ENCODE data around the gene METRNL. TPM values are rescaled to one million over a fixed set of nuclear protein-coding genes. Genes with fewer than 3 reads are reported as not detected.

METRNL gene
- total RNA-seq, 1 experiment from 2014 or later: 30.6 TPM

- H3K9me2 ChIP-seq (replicated peaks; ENCODE audit: low read length): no peaks in the 10 kb centered on the region
- BruUV-seq (replicated peaks): no TSS peak
- DNase-seq: no peak
- no peaks in the 10 kb centered on the region for H3K9me3 ChIP-seq (ENCODE audit: low read length)
- TF ChIP-seq EZH2 (IDR thresholded peaks at IDR 0.05; ENCODE audit: low read length, unreplicated experiment) (no peak), EZH2phosphoT487 (IDR thresholded peaks at IDR 0.05; ENCODE audit: borderline replicate concordance, low read length) (no peak), CTCF (conservative IDR thresholded peaks at IDR 0.05; ENCODE audit: low read depth, low read length) (no peak)
- H3K4me1 ChIP-seq (ENCODE audit: insufficient read depth, low read length): no peaks in the 10 kb centered on the region
- no peak overlapping the region for H3K4me3 ChIP-seq (ENCODE audit: low read length)
- no peaks in the 10 kb centered on the region for H4K20me1 ChIP-seq (ENCODE audit: low read length)
- ATAC-seq: no peak
- ChIA-PET CTCF (no interaction called here), POLR2A (ENCODE audit: unreplicated experiment) (no interaction called here)
- H3K27ac ChIP-seq (ENCODE audit: low read length): no peak overlapping the region
- H3K79me2 ChIP-seq (ENCODE audit: low read length): no peaks in the 10 kb centered on the region
- intact Hi-C loops (cut with micrococcal nuclease): no loop called here
- H3K4me2 ChIP-seq (ENCODE audit: low read length): no peak overlapping the region
- no peaks in the 10 kb centered on the region for H3K36me3 ChIP-seq (ENCODE audit: low read depth, low read length)
- H3F3A ChIP-seq (ENCODE audit: low read length, unreplicated experiment): no peaks in the 10 kb centered on the region
- H3K9ac ChIP-seq (ENCODE audit: low read length): no peak overlapping the region
- H3K27me3 ChIP-seq (ENCODE audit: low read length): peaks cover 45% of the 10 kb centered on the region
- H2AFZ ChIP-seq (ENCODE audit: low read length): no peak overlapping the region
Observed at GRCh38 chr17:83136156-83136555, 56.7 kb downstream of the METRNL start.

- CTCF ChIA-PET: no interaction called here
- no peak overlapping the region for H3K4me2 ChIP-seq (ENCODE audit: low read length)
- DNase-seq: no peak
- no peaks in the 10 kb centered on the region for H3K36me3 ChIP-seq (ENCODE audit: low read depth, low read length)
- no peaks in the 10 kb centered on the region for H3K79me2 ChIP-seq (ENCODE audit: low read length)
- H3K27ac ChIP-seq (ENCODE audit: low read length): no peak overlapping the region
- no peaks in the 10 kb centered on the region for H3K9me3 ChIP-seq (ENCODE audit: low read length)
- H3F3A ChIP-seq (ENCODE audit: low read length, unreplicated experiment): no peaks in the 10 kb centered on the region
- H3K9me2 ChIP-seq (replicated peaks; ENCODE audit: low read length): no peaks in the 10 kb centered on the region
- intact Hi-C loops (cut with micrococcal nuclease): no loop called here
- H3K9ac ChIP-seq (ENCODE audit: low read length): no peak overlapping the region
- no peaks in the 10 kb centered on the region for H3K4me1 ChIP-seq (ENCODE audit: insufficient read depth, low read length)
- peaks cover 52% of the 10 kb centered on the region for H3K27me3 ChIP-seq (ENCODE audit: low read length)
- POLR2A ChIA-PET (ENCODE audit: unreplicated experiment): no interaction called here
- TF ChIP-seq CTCF (conservative IDR thresholded peaks at IDR 0.05; ENCODE audit: low read depth, low read length) (no peak), EZH2phosphoT487 (IDR thresholded peaks at IDR 0.05; ENCODE audit: borderline replicate concordance, low read length) (no peak), EZH2 (IDR thresholded peaks at IDR 0.05; ENCODE audit: low read length, unreplicated experiment) (no peak)
- ATAC-seq: no peak
- H2AFZ ChIP-seq (ENCODE audit: low read length): no peak overlapping the region
- H3K4me3 ChIP-seq (ENCODE audit: low read length): no peak overlapping the region
- no TSS peak for BruUV-seq (replicated peaks)
- H4K20me1 ChIP-seq (ENCODE audit: low read length): no peaks in the 10 kb centered on the region
Observed at GRCh38 chr17:83136931-83137330, 57.5 kb downstream of the METRNL start.

- CTCF ChIA-PET: no interaction called here
- Histone ChIP-seq H4K20me1 (ENCODE audit: low read length) (no peaks in the 10 kb centered on the region), H3K4me2 (ENCODE audit: low read length) (no peak overlapping the region), H3K4me3 (ENCODE audit: low read length) (no peak overlapping the region), H3K27me3 (ENCODE audit: low read length) (peaks cover 58% of the 10 kb centered on the region), H3K9ac (ENCODE audit: low read length) (no peak overlapping the region), H3K9me2 (replicated peaks; ENCODE audit: low read length) (no peaks in the 10 kb centered on the region), H3K36me3 (ENCODE audit: low read depth, low read length) (no peaks in the 10 kb centered on the region), H2AFZ (ENCODE audit: low read length) (no peak overlapping the region), H3K79me2 (ENCODE audit: low read length) (no peaks in the 10 kb centered on the region), H3K4me1 (ENCODE audit: insufficient read depth, low read length) (no peaks in the 10 kb centered on the region), H3F3A (ENCODE audit: low read length, unreplicated experiment) (no peaks in the 10 kb centered on the region), H3K9me3 (ENCODE audit: low read length) (peaks cover 3% of the 10 kb centered on the region; the same call in 1 of the 2 replicates), H3K27ac (ENCODE audit: low read length) (no peak overlapping the region)
- TF ChIP-seq CTCF (conservative IDR thresholded peaks at IDR 0.05; ENCODE audit: low read depth, low read length): no peak
- no peak for TF ChIP-seq EZH2phosphoT487 (IDR thresholded peaks at IDR 0.05; ENCODE audit: borderline replicate concordance, low read length)
- no peak for TF ChIP-seq EZH2 (IDR thresholded peaks at IDR 0.05; ENCODE audit: low read length, unreplicated experiment)
- no peak for ATAC-seq
- DNase-seq: no peak
- intact Hi-C loops (cut with micrococcal nuclease): no loop called here
- BruUV-seq (replicated peaks): no TSS peak
- POLR2A ChIA-PET (ENCODE audit: unreplicated experiment): no interaction called here
Observed at GRCh38 chr17:83137523-83137922, 58.1 kb downstream of the METRNL start.

Data from PC-3 (cell line).